WTC11 (cell line): ENCODE data around the gene SYNPO. TPM values are rescaled to one million over a fixed set of nuclear protein-coding genes. Genes with fewer than 3 reads are reported as not detected.

Source experiments
- ATAC-seq: fragments of 200-7000 bp; cut with Tn5 transposase; 2 replicates; pipeline ENCODE4 v1.10.0; 2021; ENCODE audit warnings: mild to moderate bottlenecking, moderate library complexity
- CTCF ChIA-PET: fragments of 300-600 bp; sonication (Branson Sonifier 250); formaldehyde crosslinking; loops from one replicate; lab custom pipeline; 2021; ENCODE audit warnings: antibody characterized with exemption; lab: Charles Lee
- POLR2A ChIA-PET: fragments of 350-600 bp; sonication (Branson Sonifier 250); formaldehyde crosslinking; loops from one replicate; lab custom pipeline; 2021; ENCODE audit warnings: antibody characterized with exemption; lab: Charles Lee
- DNase-seq: peaks from one replicate; pipeline ENCODE4 v3.0.0; 2021; ENCODE audit warnings: low spot score
- H3K27ac Mint-ChIP-seq: 2 replicates; pipeline ENCODE4 v1.8.0; 2021; ENCODE audit warnings: mixed read lengths
- H3K27me3 Mint-ChIP-seq: 2 replicates; pipeline ENCODE4 v1.8.0; 2021; ENCODE audit warnings: low read depth, mild to moderate bottlenecking, moderate library complexity, mixed read lengths
- H3K36me3 Mint-ChIP-seq: 2 replicates; pipeline ENCODE4 v1.8.0; 2021; ENCODE audit warnings: mixed read lengths
- H3K4me1 Mint-ChIP-seq: 2 replicates; pipeline ENCODE4 v1.8.0; 2022; ENCODE audit warnings: mixed read lengths
- H3K4me3 Mint-ChIP-seq: 2 replicates; pipeline ENCODE4 v1.8.0; 2021; ENCODE audit warnings: mild to moderate bottlenecking, moderate library complexity, mixed read lengths
- H3K9me3 Mint-ChIP-seq: 2 replicates; pipeline ENCODE4 v1.8.0; 2021; ENCODE audit warnings: mixed read lengths
- ELF4 ChIP-seq: sonication (generic); formaldehyde crosslinking; IDR thresholded peaks from 2 replicates; pipeline ENCODE4 v1.8.1; 2022; ENCODE audit warnings: low read depth, mild to moderate bottlenecking, moderate library complexity, missing genetic modification reagents
- MXD4 ChIP-seq: fragments of 250-450 bp; sonication (Bioruptor Pico); IDR thresholded peaks from 2 replicates; pipeline ENCODE4 v1.8.0; 2021; ENCODE audit warnings: mild to moderate bottlenecking, moderate library complexity, borderline replicate concordance
- MYBL2 ChIP-seq: sonication (generic); formaldehyde crosslinking; IDR thresholded peaks from 2 replicates; pipeline ENCODE4 v1.8.1; 2023; ENCODE audit warnings: mild to moderate bottlenecking, moderate library complexity, missing genetic modification reagents
- NR3C1 ChIP-seq: sonication (generic); formaldehyde crosslinking; conservative IDR thresholded peaks from 2 replicates; pipeline ENCODE4 v1.8.1; 2023; ENCODE audit warnings: low read depth, mild to moderate bottlenecking, missing genetic modification reagents
- TEAD1 ChIP-seq: sonication (generic); formaldehyde crosslinking; IDR thresholded peaks from 2 replicates; pipeline ENCODE4 v1.8.0; 2022; ENCODE audit warnings: mild to moderate bottlenecking, missing genetic modification reagents
- ZNF138 ChIP-seq: sonication (generic); formaldehyde crosslinking; conservative IDR thresholded peaks from 2 replicates; pipeline ENCODE4 v1.8.1; 2022; ENCODE audit warnings: mild to moderate bottlenecking, moderate library complexity, missing genetic modification reagents
- ZNF219 ChIP-seq: sonication (generic); formaldehyde crosslinking; IDR thresholded peaks from 2 replicates; pipeline ENCODE4 v1.8.0; 2023; ENCODE audit warnings: missing genetic modification reagents, mild to moderate bottlenecking, borderline replicate concordance
- ZNF396 ChIP-seq: fragments of 250-450 bp; sonication (Bioruptor Pico); IDR thresholded peaks from 2 replicates; pipeline ENCODE4 v1.8.0; 2021; ENCODE audit warnings: mild to moderate bottlenecking, moderate library complexity, borderline replicate concordance
- total RNA-seq: library from RNA; stranded (reverse); gene quantifications from 3 replicates; pipeline ENCODE4 v1.2.3, GENCODE V29; 2021
- TF ChIP-seq, protein P1 (sequence below): sonication (generic); formaldehyde crosslinking; IDR thresholded peaks from 2 replicates; pipeline ENCODE4 v1.8.1; 2023; ENCODE audit warnings: mild to moderate bottlenecking, missing genetic modification reagents, borderline replicate concordance
- TF ChIP-seq, protein P2 (sequence below): sonication (generic); formaldehyde crosslinking; IDR thresholded peaks from 2 replicates; pipeline ENCODE4 v1.8.0; 2022; ENCODE audit warnings: mild to moderate bottlenecking, missing genetic modification reagents
- TF ChIP-seq, protein P3 (sequence below): sonication (generic); formaldehyde crosslinking; IDR thresholded peaks from 2 replicates; pipeline ENCODE4 v1.8.1; 2023; ENCODE audit warnings: mild to moderate bottlenecking, moderate library complexity, missing genetic modification reagents
- TF ChIP-seq, protein P4 (sequence below): fragments of 250-450 bp; sonication (Bioruptor Pico); IDR thresholded peaks from 2 replicates; pipeline ENCODE4 v1.9.0; 2021; ENCODE audit warnings: mild to moderate bottlenecking
- TF ChIP-seq, protein P5 (sequence below): sonication (generic); formaldehyde crosslinking; IDR thresholded peaks from 2 replicates; pipeline ENCODE4 v1.8.0; 2022; ENCODE audit warnings: mild to moderate bottlenecking, missing genetic modification reagents
- TF ChIP-seq, protein P6 (sequence below): sonication (generic); formaldehyde crosslinking; IDR thresholded peaks from 2 replicates; pipeline ENCODE4 v1.8.1; 2022; ENCODE audit warnings: low read depth, missing genetic modification reagents, borderline replicate concordance
- TF ChIP-seq, protein P7 (sequence below): sonication (generic); formaldehyde crosslinking; IDR thresholded peaks from 2 replicates; pipeline ENCODE4 v1.8.1; 2023; ENCODE audit warnings: mild to moderate bottlenecking, missing genetic modification reagents, moderate library complexity

SYNPO gene
- total RNA-seq, 1 experiment from 2014 or later, result 2.1 TPM

DNA sequence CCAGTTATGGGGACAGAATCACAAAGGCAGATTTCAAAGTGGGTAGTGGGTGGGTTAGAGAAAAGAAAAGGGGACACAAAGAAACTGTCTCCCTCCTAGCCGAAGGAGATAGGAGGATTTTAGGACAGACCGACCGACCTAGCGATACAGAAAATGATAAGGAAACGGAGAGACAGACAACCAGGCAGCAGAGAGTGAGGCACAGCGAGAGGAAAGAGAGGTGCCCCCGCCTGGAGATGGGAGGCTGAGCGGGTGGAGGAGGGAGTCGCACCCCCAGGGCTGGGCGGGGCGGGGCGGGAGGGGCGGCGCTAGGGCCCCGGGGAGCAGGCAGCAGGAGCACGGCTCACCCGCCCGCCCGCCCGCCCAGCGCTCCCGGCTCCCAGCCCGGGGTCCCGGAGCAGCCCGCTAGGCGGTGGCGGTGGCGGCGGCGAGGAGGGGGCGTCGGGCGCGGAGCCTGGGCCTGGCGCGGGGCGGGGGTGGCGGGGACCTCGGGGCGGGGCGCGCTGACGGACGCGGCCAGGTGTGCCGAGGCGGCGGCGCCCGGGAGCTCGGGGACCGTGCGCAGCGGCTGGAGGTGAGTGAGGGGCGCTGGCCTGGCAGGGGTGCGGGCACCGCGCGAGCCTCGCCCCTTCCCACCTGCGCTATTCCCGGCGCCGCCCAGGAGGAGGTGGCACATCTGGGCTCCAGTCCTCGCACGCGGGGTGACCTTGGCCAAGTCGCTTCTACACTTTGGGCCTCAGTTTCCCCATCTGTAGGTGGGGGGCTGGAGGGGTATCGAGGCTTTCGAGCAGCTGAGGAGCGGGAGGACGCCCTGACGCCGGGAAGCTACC, 15.9 kb upstream of the SYNPO start:
- Mint-ChIP-seq H3K4me1 (peaks cover 7% of the 10 kb centered on the region), H3K27me3 (peaks cover 31% of the 10 kb centered on the region), H3K4me3 (peak overlapping the region; percentile 78), H3K9me3 (no peaks in the 10 kb centered on the region), H3K36me3 (no peaks in the 10 kb centered on the region), H3K27ac (no peak overlapping the region)
- DNase-seq (peak; percentile 48), ATAC-seq (peak; percentile 71)
- CTCF ChIA-PET, result interaction anchor here (1.0 to 2.3 kb wide), 3 partner anchors 10 to 80 kb away, joined by 3 to 10 read pairs (median 3); no protein-coding TSS in a partner anchor
- POLR2A ChIA-PET, result interaction anchor here (0.5 kb wide), 1 partner anchor 20 kb away, joined by 3 read pairs; no protein-coding TSS in a partner anchor
- TF ChIP-seq MXD4 (no peak), ELF4 (CRISPR knock-in tag) (no peak), ZNF396 (CRISPR knock-in tag) (no peak), ZNF219 (no peak)
- TF ChIP-seq, protein P1, sequence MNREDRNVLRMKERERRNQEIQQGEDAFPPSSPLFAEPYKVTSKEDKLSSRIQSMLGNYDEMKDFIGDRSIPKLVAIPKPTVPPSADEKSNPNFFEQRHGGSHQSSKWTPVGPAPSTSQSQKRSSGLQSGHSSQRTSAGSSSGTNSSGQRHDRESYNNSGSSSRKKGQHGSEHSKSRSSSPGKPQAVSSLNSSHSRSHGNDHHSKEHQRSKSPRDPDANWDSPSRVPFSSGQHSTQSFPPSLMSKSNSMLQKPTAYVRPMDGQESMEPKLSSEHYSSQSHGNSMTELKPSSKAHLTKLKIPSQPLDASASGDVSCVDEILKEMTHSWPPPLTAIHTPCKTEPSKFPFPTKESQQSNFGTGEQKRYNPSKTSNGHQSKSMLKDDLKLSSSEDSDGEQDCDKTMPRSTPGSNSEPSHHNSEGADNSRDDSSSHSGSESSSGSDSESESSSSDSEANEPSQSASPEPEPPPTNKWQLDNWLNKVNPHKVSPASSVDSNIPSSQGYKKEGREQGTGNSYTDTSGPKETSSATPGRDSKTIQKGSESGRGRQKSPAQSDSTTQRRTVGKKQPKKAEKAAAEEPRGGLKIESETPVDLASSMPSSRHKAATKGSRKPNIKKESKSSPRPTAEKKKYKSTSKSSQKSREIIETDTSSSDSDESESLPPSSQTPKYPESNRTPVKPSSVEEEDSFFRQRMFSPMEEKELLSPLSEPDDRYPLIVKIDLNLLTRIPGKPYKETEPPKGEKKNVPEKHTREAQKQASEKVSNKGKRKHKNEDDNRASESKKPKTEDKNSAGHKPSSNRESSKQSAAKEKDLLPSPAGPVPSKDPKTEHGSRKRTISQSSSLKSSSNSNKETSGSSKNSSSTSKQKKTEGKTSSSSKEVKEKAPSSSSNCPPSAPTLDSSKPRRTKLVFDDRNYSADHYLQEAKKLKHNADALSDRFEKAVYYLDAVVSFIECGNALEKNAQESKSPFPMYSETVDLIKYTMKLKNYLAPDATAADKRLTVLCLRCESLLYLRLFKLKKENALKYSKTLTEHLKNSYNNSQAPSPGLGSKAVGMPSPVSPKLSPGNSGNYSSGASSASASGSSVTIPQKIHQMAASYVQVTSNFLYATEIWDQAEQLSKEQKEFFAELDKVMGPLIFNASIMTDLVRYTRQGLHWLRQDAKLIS, result no peak
- TF ChIP-seq, protein P2, sequence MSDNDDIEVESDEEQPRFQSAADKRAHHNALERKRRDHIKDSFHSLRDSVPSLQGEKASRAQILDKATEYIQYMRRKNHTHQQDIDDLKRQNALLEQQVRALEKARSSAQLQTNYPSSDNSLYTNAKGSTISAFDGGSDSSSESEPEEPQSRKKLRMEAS (CRISPR knock-in tag), result 0 out of 2 replicates have a peak, but pooled peaks have one; percentile 30
- TF ChIP-seq, all 79 proteins: peak for 1

DNA sequence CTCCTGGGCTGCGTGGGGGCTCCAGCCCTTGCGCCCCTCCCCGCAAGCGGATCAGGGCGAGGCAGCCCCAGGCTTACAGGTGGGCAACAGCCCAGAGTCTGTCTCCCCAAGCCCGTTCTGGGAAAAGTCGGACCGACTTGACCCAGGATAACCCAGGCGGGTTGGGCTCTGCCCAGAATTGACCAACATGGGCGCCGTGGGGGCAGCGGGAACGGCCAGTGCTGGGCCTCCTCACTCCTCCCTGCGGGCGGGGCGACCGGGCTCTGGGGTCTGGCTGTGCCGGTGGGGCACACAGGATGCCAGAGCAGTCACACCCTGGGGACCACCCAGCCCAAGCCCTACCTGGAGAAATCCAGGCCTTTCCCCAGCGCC, 15.3 kb upstream of the SYNPO start:
- TF ChIP-seq, protein P3, sequence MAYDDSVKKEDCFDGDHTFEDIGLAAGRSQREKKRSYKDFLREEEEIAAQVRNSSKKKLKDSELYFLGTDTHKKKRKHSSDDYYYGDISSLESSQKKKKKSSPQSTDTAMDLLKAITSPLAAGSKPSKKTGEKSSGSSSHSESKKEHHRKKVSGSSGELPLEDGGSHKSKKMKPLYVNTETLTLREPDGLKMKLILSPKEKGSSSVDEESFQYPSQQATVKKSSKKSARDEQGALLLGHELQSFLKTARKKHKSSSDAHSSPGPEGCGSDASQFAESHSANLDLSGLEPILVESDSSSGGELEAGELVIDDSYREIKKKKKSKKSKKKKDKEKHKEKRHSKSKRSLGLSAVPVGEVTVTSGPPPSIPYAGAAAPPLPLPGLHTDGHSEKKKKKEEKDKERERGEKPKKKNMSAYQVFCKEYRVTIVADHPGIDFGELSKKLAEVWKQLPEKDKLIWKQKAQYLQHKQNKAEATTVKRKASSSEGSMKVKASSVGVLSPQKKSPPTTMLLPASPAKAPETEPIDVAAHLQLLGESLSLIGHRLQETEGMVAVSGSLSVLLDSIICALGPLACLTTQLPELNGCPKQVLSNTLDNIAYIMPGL (CRISPR knock-in tag), result peak; percentile 39; the same call in 1 of the 2 replicates
- no peak for TF ChIP-seq NR3C1 (CRISPR knock-in tag)
- ATAC-seq (peak; percentile 9), DNase-seq (no peak)
- Mint-ChIP-seq H3K4me1 (peaks cover 7% of the 10 kb centered on the region), H3K27ac (no peak overlapping the region), H3K4me3 (peak overlapping the region; percentile 39), H3K9me3 (no peaks in the 10 kb centered on the region), H3K36me3 (no peaks in the 10 kb centered on the region), H3K27me3 (peaks cover 31% of the 10 kb centered on the region)
- CTCF ChIA-PET, result interaction anchor here (1.1 to 2.3 kb wide), 2 partner anchors 11 to 80 kb away, joined by 3 to 10 read pairs; no protein-coding TSS in a partner anchor
- POLR2A ChIA-PET, result no interaction called here

DNA sequence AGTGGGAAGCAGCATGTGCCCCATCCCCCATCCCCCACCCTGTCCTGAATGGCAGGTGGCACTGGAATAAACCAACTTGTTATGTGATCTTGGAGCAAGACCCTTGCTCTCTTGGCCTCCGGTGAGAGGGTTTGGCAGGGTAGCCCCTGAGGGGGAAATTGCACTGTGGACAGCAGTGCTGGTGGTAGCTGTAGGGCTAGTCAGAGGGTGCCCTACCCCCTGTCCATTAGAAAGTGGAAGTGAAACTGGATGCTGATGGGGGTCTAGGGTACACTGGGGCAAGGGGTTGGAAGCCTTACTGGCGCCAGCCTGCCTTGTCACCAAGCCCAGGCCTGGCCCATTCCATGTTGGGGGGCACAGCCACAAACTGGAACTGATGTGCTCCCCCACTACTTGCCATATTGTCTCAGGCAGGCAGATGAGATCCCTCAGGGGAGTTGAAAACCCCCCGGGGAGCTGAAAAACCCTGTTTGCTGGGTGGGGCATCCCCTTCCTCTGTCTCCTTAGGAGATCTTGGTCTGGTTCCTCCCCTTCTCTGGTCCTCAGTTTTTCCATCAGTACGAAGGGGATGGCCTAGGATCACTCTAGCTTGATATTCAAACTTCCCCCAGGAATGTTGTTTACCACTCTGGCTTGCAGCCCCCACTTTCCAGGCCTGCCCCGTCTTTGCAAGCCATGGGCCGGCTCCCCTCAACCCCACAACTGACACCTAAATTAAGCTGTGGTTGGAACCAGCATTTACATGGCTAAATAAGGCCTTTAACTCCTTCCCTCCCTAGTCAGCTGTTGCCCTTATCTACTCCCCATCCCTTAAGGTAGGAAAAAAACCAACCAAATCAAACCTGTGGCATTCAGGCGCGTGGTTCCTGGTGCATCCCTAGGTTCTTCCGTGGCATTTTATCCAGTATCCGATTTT, 14.4 kb upstream of the SYNPO start:
- H3K27ac Mint-ChIP-seq, result no peak overlapping the region
- TF ChIP-seq, protein P4, sequence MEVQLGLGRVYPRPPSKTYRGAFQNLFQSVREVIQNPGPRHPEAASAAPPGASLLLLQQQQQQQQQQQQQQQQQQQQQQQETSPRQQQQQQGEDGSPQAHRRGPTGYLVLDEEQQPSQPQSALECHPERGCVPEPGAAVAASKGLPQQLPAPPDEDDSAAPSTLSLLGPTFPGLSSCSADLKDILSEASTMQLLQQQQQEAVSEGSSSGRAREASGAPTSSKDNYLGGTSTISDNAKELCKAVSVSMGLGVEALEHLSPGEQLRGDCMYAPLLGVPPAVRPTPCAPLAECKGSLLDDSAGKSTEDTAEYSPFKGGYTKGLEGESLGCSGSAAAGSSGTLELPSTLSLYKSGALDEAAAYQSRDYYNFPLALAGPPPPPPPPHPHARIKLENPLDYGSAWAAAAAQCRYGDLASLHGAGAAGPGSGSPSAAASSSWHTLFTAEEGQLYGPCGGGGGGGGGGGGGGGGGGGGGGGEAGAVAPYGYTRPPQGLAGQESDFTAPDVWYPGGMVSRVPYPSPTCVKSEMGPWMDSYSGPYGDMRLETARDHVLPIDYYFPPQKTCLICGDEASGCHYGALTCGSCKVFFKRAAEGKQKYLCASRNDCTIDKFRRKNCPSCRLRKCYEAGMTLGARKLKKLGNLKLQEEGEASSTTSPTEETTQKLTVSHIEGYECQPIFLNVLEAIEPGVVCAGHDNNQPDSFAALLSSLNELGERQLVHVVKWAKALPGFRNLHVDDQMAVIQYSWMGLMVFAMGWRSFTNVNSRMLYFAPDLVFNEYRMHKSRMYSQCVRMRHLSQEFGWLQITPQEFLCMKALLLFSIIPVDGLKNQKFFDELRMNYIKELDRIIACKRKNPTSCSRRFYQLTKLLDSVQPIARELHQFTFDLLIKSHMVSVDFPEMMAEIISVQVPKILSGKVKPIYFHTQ (CRISPR knock-in tag), result no peak
- TF ChIP-seq TEAD1 (CRISPR knock-in tag) (no peak), ZNF138 (no peak), MYBL2 (CRISPR knock-in tag) (no peak)
- TF ChIP-seq, protein P5, sequence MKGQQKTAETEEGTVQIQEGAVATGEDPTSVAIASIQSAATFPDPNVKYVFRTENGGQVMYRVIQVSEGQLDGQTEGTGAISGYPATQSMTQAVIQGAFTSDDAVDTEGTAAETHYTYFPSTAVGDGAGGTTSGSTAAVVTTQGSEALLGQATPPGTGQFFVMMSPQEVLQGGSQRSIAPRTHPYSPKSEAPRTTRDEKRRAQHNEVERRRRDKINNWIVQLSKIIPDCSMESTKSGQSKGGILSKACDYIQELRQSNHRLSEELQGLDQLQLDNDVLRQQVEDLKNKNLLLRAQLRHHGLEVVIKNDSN (CRISPR knock-in tag), result no peak
- TF ChIP-seq, protein P6, sequence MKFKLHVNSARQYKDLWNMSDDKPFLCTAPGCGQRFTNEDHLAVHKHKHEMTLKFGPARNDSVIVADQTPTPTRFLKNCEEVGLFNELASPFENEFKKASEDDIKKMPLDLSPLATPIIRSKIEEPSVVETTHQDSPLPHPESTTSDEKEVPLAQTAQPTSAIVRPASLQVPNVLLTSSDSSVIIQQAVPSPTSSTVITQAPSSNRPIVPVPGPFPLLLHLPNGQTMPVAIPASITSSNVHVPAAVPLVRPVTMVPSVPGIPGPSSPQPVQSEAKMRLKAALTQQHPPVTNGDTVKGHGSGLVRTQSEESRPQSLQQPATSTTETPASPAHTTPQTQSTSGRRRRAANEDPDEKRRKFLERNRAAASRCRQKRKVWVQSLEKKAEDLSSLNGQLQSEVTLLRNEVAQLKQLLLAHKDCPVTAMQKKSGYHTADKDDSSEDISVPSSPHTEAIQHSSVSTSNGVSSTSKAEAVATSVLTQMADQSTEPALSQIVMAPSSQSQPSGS (CRISPR knock-in tag), result no peak
- TF ChIP-seq, protein P2 (CRISPR knock-in tag), result no peak
- TF ChIP-seq, protein P7, sequence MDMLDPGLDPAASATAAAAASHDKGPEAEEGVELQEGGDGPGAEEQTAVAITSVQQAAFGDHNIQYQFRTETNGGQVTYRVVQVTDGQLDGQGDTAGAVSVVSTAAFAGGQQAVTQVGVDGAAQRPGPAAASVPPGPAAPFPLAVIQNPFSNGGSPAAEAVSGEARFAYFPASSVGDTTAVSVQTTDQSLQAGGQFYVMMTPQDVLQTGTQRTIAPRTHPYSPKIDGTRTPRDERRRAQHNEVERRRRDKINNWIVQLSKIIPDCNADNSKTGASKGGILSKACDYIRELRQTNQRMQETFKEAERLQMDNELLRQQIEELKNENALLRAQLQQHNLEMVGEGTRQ (CRISPR knock-in tag), result no peak
- H3K4me3 Mint-ChIP-seq, result no peak overlapping the region
- ChIA-PET POLR2A (no interaction called here), CTCF (interaction anchor here (1.1 to 2.3 kb wide), 2 partner anchors 12 to 81 kb away, joined by 3 to 10 read pairs; no protein-coding TSS in a partner anchor)
- peaks cover 7% of the 10 kb centered on the region for H3K4me1 Mint-ChIP-seq
- H3K9me3 Mint-ChIP-seq, result no peaks in the 10 kb centered on the region
- no peaks in the 10 kb centered on the region for H3K36me3 Mint-ChIP-seq
- ATAC-seq, result no peak
- no peak for DNase-seq
- peaks cover 31% of the 10 kb centered on the region for H3K27me3 Mint-ChIP-seq
